ENCODE results near the gene COL4A2.
"Not testable (repeated sequence)": the region's sequence is repeated elsewhere in the genome, so short reads cannot be mapped to it uniquely, and the experiment has no call there.

Gene COL4A2

GRCh38 chr13:110523838-110524540 is 216.9 kb downstream of the COL4A2 start:
- no peak overlapping the region for H3K4me3 Mint-ChIP-seq
- no peaks in the 10 kb centered on the region for H3K9me3 Mint-ChIP-seq
- H3K4me1 Mint-ChIP-seq: peaks cover 49% of the 10 kb centered on the region
- H3K36me3 Mint-ChIP-seq: peaks cover 32% of the 10 kb centered on the region
- H3K27ac Mint-ChIP-seq: peak overlapping the region; percentile 70
- H3K27me3 Mint-ChIP-seq: no peaks in the 10 kb centered on the region
- no peak for ATAC-seq

DNA sequence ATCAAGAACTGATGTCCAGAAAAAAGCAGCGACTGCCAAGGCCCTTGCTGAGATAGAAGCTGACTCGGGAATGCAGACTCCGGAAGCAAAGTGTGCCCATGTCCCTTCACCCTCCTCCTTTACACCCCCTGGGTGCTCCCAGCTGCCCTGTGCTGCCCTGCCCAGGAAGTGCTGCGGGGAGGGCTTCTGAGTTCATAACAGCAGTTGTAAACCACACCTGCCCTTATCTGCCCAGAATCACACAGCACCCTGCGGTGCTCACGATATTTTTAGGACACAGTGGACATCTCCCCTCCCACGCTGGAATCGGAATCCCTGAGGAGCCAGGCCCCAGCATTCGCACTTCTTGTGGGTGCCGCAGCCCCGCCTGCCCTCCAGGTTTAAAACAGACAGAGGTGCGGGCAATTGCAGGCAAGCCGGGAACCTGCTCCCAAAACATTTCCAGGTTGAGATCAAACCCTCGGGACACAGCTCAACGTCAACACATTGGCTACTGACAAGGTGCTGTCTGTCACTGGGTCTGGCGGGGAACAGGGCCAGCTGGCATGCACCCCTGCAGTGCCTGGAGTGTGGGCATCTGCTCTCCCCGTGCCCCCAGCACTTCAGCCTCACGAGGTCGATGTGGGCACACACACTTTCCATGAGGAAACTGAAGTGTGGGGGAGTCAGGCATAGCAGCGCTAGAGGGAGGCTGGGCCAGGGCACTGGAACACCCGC is 217.6 kb downstream of the COL4A2 start:
- no peaks in the 10 kb centered on the region for H3K27me3 Mint-ChIP-seq
- peak overlapping the region; percentile 70 for H3K27ac Mint-ChIP-seq
- H3K4me1 Mint-ChIP-seq: peaks cover 49% of the 10 kb centered on the region
- peaks cover 26% of the 10 kb centered on the region for H3K36me3 Mint-ChIP-seq
- no peaks in the 10 kb centered on the region for H3K9me3 Mint-ChIP-seq
- peak; percentile 55 for ATAC-seq
- H3K4me3 Mint-ChIP-seq: peak overlapping the region; percentile 30

DNA sequence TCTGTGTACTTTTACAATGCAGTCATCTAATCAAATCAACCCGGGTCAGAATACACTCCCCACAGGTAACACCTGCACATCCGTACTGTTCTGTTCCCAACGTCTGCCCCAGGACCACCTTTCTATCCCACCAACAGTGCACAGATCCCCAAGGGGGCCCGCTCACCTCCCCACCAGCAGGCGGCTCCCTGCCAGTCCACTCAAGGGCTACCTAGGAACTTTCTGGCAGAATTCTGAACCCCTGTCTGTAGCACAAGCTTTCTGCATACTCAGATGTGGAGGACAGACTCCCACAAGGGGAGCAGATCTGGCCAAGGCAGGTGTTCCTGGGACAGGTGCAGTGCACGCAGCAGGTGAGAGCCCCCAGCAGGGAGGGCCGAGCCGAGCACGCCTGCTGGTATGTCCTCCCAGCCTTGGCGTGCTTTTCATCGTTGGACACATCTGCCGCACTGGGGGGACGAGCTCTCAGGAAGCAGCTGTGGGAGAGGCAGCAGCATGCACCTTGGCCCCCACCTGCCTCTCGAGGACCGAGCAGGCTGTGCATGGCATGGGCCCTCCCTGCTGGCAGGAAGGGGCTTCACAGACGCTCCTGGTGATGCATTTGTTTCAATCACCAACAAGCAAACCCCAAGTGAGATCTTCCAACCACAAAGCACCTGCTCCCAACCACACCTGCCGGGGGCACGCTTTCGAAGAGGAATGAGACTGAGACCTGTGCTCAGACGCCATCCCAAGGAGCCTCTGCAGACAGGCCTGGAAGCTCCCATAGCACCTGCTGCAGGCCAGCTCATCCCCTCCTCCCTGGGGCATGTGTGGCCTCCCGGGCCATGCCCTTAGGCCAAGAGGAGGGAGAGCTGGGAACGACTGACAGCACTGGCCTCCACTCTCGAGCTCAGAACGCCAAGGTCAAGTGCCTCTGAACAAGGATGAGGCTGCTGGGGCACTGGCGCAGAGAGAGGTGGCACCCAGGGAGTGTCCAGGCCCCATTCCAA is 218.5 kb downstream of the COL4A2 start:
- peak overlapping the region; percentile 70 for H3K27ac Mint-ChIP-seq
- peak overlapping the region; percentile 42 for H3K4me3 Mint-ChIP-seq
- H3K4me1 Mint-ChIP-seq: peaks cover 49% of the 10 kb centered on the region
- H3K27me3 Mint-ChIP-seq: no peaks in the 10 kb centered on the region
- H3K9me3 Mint-ChIP-seq: no peaks in the 10 kb centered on the region
- ATAC-seq: peak; percentile 82
- peaks cover 16% of the 10 kb centered on the region for H3K36me3 Mint-ChIP-seq

DNA sequence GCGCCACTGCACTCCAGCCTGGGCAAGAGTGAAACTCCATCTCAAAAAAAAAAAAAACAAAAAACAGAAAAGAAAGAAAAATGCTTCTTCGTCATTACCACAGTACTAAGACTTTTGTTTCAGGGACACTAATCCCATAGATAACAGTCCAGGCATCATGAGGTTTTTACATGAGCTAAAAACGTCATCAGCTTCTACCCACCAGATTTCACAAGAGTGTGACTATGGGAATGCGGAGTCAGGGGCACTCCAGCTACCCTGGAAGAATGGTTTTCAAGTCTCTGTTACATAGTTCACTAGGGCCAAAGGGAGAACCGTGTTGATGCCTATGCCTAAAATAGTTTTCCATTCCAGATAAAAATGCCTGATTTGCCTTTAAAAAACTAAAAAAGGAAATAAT is 221.3 kb downstream of the COL4A2 start:
- no peak for ATAC-seq
- Mint-ChIP-seq H3K27me3 (no peaks in the 10 kb centered on the region), H3K4me3 (no peak overlapping the region), H3K9me3 (no peaks in the 10 kb centered on the region), H3K27ac (no peak overlapping the region), H3K36me3 (peaks cover 5% of the 10 kb centered on the region), H3K4me1 (peaks cover 30% of the 10 kb centered on the region)

DNA sequence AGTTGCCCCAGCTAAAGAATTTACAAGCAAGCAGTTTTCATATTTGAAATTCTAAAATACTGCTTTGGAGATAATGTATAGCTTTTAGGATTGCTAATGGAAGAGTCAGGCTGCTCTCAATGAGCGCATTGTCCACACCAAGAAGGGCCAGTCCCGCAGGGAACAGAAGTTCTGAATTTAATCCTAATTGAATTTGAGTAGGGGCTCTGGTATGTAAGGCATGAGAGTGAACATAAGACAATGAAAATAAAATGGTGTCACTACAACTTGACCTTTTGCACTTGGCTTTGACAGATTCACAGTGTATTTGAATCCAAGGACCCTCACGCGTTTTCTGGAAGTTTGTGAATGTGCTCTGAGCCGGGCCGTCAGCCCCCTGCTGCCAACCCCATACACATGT is 221.8 kb downstream of the COL4A2 start:
- Mint-ChIP-seq H3K27me3 (no peaks in the 10 kb centered on the region), H3K36me3 (no peaks in the 10 kb centered on the region), H3K9me3 (no peaks in the 10 kb centered on the region), H3K27ac (no peak overlapping the region), H3K4me3 (no peak overlapping the region), H3K4me1 (peaks cover 25% of the 10 kb centered on the region)
- no peak for ATAC-seq

GRCh38 chr13:110529522-110530311 is 222.6 kb downstream of the COL4A2 start:
- H3K9me3 Mint-ChIP-seq: no peaks in the 10 kb centered on the region
- no peak overlapping the region for H3K4me3 Mint-ChIP-seq
- ATAC-seq: no peak
- H3K4me1 Mint-ChIP-seq: peaks cover 17% of the 10 kb centered on the region
- no peaks in the 10 kb centered on the region for H3K27me3 Mint-ChIP-seq
- no peak overlapping the region for H3K27ac Mint-ChIP-seq
- H3K36me3 Mint-ChIP-seq: no peaks in the 10 kb centered on the region

- no peak overlapping the region for H3K27ac Mint-ChIP-seq
- no peaks in the 10 kb centered on the region for H3K9me3 Mint-ChIP-seq
- no peaks in the 10 kb centered on the region for H3K27me3 Mint-ChIP-seq
- ATAC-seq: no peak
- no peak overlapping the region for H3K4me3 Mint-ChIP-seq
- peaks cover 3% of the 10 kb centered on the region for H3K4me1 Mint-ChIP-seq
- H3K36me3 Mint-ChIP-seq: no peaks in the 10 kb centered on the region
These were observed 224.0 kb downstream of the COL4A2 start for GRCh38 chr13:110531100-110531499.

- Mint-ChIP-seq H3K4me1 (peaks cover 6% of the 10 kb centered on the region), H3K4me3 (no peak overlapping the region), H3K9me3 (no peaks in the 10 kb centered on the region), H3K27me3 (no peaks in the 10 kb centered on the region), H3K27ac (no peak overlapping the region), H3K36me3 (no peaks in the 10 kb centered on the region)
- no peak for ATAC-seq
These were observed 224.6 kb downstream of the COL4A2 start for GRCh38 chr13:110531671-110532083.

DNA sequence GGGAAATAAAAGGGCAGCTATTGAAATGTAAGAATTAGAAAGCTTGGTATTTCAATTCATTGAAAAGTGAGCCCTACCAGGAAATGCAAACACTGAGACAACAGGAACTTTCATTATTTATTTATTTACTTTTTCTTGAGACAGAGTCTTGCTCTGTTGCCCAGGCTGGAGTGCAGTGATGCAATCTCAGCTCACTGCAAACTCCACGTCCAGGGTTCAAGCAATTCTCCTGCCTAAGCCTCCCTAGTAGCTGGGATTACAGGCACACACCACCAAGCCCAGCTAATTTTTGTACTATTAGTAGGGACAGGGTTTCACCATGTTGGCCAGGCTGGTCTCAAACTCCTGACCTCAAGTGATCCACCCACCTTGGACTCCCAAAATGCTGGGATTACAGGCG is 225.2 kb downstream of the COL4A2 start:
- not testable (repeated sequence) for H3K27ac Mint-ChIP-seq, H3K36me3 Mint-ChIP-seq, ATAC-seq

DNA sequence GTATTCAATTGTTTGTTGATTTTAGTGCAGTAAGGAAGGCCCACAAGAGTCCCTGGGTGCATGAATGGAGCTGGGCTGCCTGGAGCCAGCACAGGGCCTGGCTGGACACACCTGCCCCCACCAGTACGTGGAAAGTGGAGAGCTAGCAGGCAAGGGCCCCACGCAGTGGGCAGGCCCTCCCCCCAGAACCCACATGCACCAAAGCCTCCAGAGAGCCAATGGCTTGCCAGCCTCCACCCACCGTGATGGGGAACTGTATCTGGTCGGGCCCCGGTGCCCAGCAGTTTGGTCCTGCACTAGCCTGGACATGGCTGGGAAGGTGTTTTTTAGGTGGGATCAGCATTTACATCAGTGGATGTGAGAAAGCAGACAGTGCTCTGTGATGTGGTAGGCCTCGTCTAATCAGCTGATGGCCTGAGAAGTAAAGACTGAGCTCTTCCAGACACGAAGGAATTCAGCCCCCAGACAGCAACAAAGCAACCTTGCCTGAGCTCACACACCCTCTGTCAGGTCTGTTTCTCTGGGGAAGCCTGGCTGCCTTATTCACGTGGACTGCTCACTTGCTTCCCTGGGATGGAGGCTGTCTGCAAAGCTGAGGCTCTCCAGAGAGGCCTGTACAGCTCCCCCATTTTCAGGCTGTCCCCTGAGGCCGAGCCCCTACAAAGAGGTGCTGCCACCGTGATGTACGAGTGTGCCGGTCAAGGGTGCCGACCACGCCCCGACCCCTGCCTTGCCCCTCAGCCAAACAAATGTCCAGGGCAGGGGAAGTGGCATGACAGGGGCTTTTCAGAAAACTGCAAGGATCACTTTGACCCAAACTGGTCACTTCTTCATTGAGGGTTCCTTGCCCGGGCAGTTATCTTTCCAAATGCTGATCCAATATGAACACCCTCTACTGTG is 226.9 kb downstream of the COL4A2 start:
- ATAC-seq: no peak
- no peak overlapping the region for H3K27ac Mint-ChIP-seq
- H3K27me3 Mint-ChIP-seq: no peaks in the 10 kb centered on the region
- H3K9me3 Mint-ChIP-seq: no peaks in the 10 kb centered on the region
- H3K36me3 Mint-ChIP-seq: no peaks in the 10 kb centered on the region
- peaks cover 27% of the 10 kb centered on the region for H3K4me1 Mint-ChIP-seq
- H3K4me3 Mint-ChIP-seq: no peak overlapping the region

More for the DNA sequence above, 225.2 kb downstream of the COL4A2 start:
- not testable (repeated sequence) for H3K27me3 Mint-ChIP-seq, H3K4me1 Mint-ChIP-seq, H3K9me3 Mint-ChIP-seq, H3K4me3 Mint-ChIP-seq

- Mint-ChIP-seq H3K27ac (no peak overlapping the region), H3K4me1 (peaks cover 27% of the 10 kb centered on the region), H3K27me3 (no peaks in the 10 kb centered on the region), H3K36me3 (no peaks in the 10 kb centered on the region), H3K4me3 (no peak overlapping the region), H3K9me3 (no peaks in the 10 kb centered on the region)
- ATAC-seq: no peak
These were observed 228.4 kb downstream of the COL4A2 start for GRCh38 chr13:110535526-110535925.

- Mint-ChIP-seq H3K9me3 (no peaks in the 10 kb centered on the region), H3K36me3 (no peaks in the 10 kb centered on the region), H3K4me3 (no peak overlapping the region), H3K27ac (no peak overlapping the region), H3K4me1 (peaks cover 27% of the 10 kb centered on the region), H3K27me3 (no peaks in the 10 kb centered on the region)
- ATAC-seq: peak; percentile 79
These were observed 229.1 kb downstream of the COL4A2 start for GRCh38 chr13:110536006-110536693.

GRCh38 chr13:110538632-110539031 is 231.5 kb downstream of the COL4A2 start:
- peaks cover 27% of the 10 kb centered on the region for H3K4me1 Mint-ChIP-seq
- H3K4me3 Mint-ChIP-seq: no peak overlapping the region
- no peak overlapping the region for H3K27ac Mint-ChIP-seq
- peak; percentile 20 for ATAC-seq
- H3K9me3 Mint-ChIP-seq: no peaks in the 10 kb centered on the region
- peaks cover 5% of the 10 kb centered on the region for H3K36me3 Mint-ChIP-seq
- H3K27me3 Mint-ChIP-seq: no peaks in the 10 kb centered on the region

Measured in stimulated activated memory B cell treated with anti-CD40 and anti-IgM and Interleukin-4, amounts not matched to agents 10 μg/mL and 1 μg/mL and 100 μg/mL, for 72 hours (primary cell).